ENCODE results near the gene ATP8B3.

Gene ATP8B3

GRCh38 chr19:1816530-1817298 lies 4.6 kb upstream of the ATP8B3 start:
- no peak for DNase-seq (ENCODE audit: low spot score)

- no peak for DNase-seq (ENCODE audit: low spot score)
These were observed 3.8 kb upstream of the ATP8B3 start for GRCh38 chr19:1815605-1816529.

- DNase-seq (ENCODE audit: low spot score), result no peak
These were observed 2.9 kb upstream of the ATP8B3 start for GRCh38 chr19:1814833-1815604.

- no peak for DNase-seq (ENCODE audit: low spot score)
These were observed 2.3 kb upstream of the ATP8B3 start for GRCh38 chr19:1814391-1814790.

- no peak for DNase-seq (ENCODE audit: low spot score)
These were observed 1.4 kb upstream of the ATP8B3 start for GRCh38 chr19:1813192-1814182.

GRCh38 chr19:1812426-1813191 lies 533 bp upstream of the ATP8B3 start:
- DNase-seq (ENCODE audit: low spot score), result peak; percentile 79

GRCh38 chr19:1811472-1811894 lies 593 bp downstream of the ATP8B3 start:
- DNase-seq (ENCODE audit: low spot score), result no peak

GRCh38 chr19:1810439-1811160 lies 1.5 kb downstream of the ATP8B3 start:
- no peak for DNase-seq (ENCODE audit: low spot score)

GRCh38 chr19:1809678-1810077 lies 2.4 kb downstream of the ATP8B3 start:
- DNase-seq (ENCODE audit: low spot score), result no peak

GRCh38 chr19:1808395-1808731 lies 3.7 kb downstream of the ATP8B3 start:
- DNase-seq (ENCODE audit: low spot score), result no peak

GRCh38 chr19:1807695-1808394 lies 4.2 kb downstream of the ATP8B3 start:
- no peak for DNase-seq (ENCODE audit: low spot score)

- no peak for DNase-seq (ENCODE audit: low spot score)
These were observed 4.9 kb downstream of the ATP8B3 start for GRCh38 chr19:1807030-1807694.

GRCh38 chr19:1806184-1807029 lies 5.7 kb downstream of the ATP8B3 start:
- no peak for DNase-seq (ENCODE audit: low spot score)

- no peak for DNase-seq (ENCODE audit: low spot score)
These were observed 6.5 kb downstream of the ATP8B3 start for GRCh38 chr19:1805401-1806183.

GRCh38 chr19:1804858-1805257 lies 7.2 kb downstream of the ATP8B3 start:
- no peak for DNase-seq (ENCODE audit: low spot score)

- DNase-seq (ENCODE audit: low spot score), result no peak
These were observed 12.3 kb downstream of the ATP8B3 start for GRCh38 chr19:1799695-1800342.

Measured in Ammon's horn (tissue), 1 donor.